ENCODE results near the gene CCNT1.

GRCh38 chr12:48683534-48683933 is 33.0 kb downstream of the CCNT1 start:
- no peak for TF ChIP-seq CTCF (IDR thresholded peaks at IDR 0.05)
- TF ChIP-seq POLR2A (IDR thresholded peaks at IDR 0.05), result no peak
